ENCODE results near the gene TMEM158. TPM values are rescaled to one million over a fixed set of nuclear protein-coding genes. Genes with fewer than 3 reads are reported as not detected.

TMEM158 gene
- total RNA-seq, 1 experiment from 2014 or later = 25.8 TPM

DNA sequence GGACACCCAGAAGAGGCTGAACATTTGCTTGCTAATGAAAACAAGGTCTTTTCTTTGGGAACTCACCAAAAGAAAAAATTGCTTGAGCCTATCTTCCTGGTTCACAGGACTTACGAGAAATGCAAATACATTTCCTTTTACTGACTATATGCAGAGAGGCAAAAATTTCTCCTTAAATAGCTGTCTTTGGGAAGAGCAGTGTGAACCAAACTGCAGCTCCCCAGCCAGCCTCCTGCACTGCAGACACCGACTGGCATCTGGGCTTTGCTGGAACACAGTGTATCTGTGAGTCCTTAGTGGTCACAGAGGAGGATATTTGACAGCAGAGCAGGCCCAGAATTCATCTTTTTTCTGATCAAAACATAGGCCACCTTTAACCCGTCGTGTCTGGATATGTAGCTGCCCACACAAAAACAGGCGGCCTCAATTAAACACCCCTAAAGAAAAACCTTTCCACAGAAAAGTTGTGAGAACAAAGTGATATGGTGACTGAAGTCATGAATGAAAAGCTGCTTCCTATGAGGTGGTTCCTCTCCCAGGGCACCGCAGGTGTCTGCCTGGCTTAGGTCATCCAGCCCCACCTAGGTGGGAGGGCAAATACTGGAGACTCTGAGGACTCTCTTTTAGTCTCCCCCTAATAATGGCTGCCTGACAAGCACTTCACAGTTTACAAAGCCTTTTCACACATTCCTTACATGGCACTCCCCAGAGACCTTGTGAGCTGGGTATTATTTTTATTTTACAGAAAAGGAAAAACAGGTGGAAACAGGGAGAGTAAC lies 46.1 kb upstream of the TMEM158 start:
- no peaks in the 10 kb centered on the region for H3K4me1 ChIP-seq (ENCODE audit: control insufficient read depth in 1 of 2, insufficient read depth in 2 of 2, low read length in 2 of 2)
- H4K20me1 ChIP-seq (ENCODE audit: insufficient read depth) = no peaks in the 10 kb centered on the region
- H3K79me2 ChIP-seq (ENCODE audit: insufficient read depth, low read length) = no peaks in the 10 kb centered on the region
- DNase-seq (ENCODE audit: low read depth, low spot score) (no peak), ATAC-seq (no peak)
- ChIA-PET RAD21 (ENCODE audit: low non-redundant PET in 1 of 2, low total read pairs in 2 of 2, uncharacterized antibody in 2 of 2, unreplicated experiment in 2 of 2) (no interaction called here), POLR2A (no interaction called here), CTCF (no interaction called here)
- H3K9ac ChIP-seq (ENCODE audit: low read length) = no peak overlapping the region
- H2AFZ ChIP-seq (ENCODE audit: low read depth, low read length, poor library complexity, severe bottlenecking) = no peak overlapping the region
- H3K36me3 ChIP-seq (ENCODE audit: control insufficient read depth in 1 of 2, insufficient read depth in 2 of 2, low read length in 2 of 2) = no peaks in the 10 kb centered on the region
- no peak overlapping the region for H3K4me3 ChIP-seq (replicated peaks in 1 of 2; ENCODE audit: low read depth in 1 of 2, low read length in 2 of 2)
- no peaks in the 10 kb centered on the region for H3K9me2 ChIP-seq (ENCODE audit: insufficient read depth)
- no peak overlapping the region for H3K27ac ChIP-seq (ENCODE audit: low read depth, low read length)
- intact Hi-C loops (cut with micrococcal nuclease) = no loop called here
- H3K4me2 ChIP-seq (ENCODE audit: low read length) = no peak overlapping the region
- no TSS peak for BruUV-seq (replicated peaks)
- H3K27me3 ChIP-seq (ENCODE audit: insufficient read depth, low read length) = no peaks in the 10 kb centered on the region
- H3K9me3 ChIP-seq (ENCODE audit: control insufficient read depth in 1 of 2, insufficient read depth in 1 of 2, low read depth in 1 of 2, low read length in 2 of 2) = no peaks in the 10 kb centered on the region
- TF ChIP-seq SP1 (IDR thresholded peaks at IDR 0.05; ENCODE audit: low read depth) (no peak), SRF (IDR thresholded peaks at IDR 0.05; ENCODE audit: low read depth) (no peak), TCF7L2 (IDR thresholded peaks at IDR 0.05; ENCODE audit: borderline replicate concordance, extremely low read depth, insufficient read depth, insufficient read length) (no peak), POLR2A (IDR thresholded peaks at IDR 0.05; ENCODE audit: borderline replicate concordance, extremely low read depth, insufficient read depth, insufficient read length) (no peak), ZBTB33 (IDR thresholded peaks at IDR 0.05; ENCODE audit: extremely low read depth, insufficient replicate concordance, low read length) (no peak), ELF1 (IDR thresholded peaks at IDR 0.05; ENCODE audit: borderline replicate concordance, low read depth) (no peak), RAD21 (IDR thresholded peaks at IDR 0.05; ENCODE audit: low read depth) (no peak), JUND (IDR thresholded peaks at IDR 0.05) (no peak), ZNF274 (IDR thresholded peaks at IDR 0.05; ENCODE audit: low read depth, low read length) (no peak), CBX3 (IDR thresholded peaks at IDR 0.05; ENCODE audit: low read depth) (no peak), FOSL1 (IDR thresholded peaks at IDR 0.05; ENCODE audit: low read depth) (no peak), EZH2phosphoT487 (IDR thresholded peaks at IDR 0.05; ENCODE audit: borderline replicate concordance) (no peak), POLR2AphosphoS5 (IDR thresholded peaks at IDR 0.05; ENCODE audit: low read depth, low read length) (no peak)
- TF ChIP-seq, protein P1, sequence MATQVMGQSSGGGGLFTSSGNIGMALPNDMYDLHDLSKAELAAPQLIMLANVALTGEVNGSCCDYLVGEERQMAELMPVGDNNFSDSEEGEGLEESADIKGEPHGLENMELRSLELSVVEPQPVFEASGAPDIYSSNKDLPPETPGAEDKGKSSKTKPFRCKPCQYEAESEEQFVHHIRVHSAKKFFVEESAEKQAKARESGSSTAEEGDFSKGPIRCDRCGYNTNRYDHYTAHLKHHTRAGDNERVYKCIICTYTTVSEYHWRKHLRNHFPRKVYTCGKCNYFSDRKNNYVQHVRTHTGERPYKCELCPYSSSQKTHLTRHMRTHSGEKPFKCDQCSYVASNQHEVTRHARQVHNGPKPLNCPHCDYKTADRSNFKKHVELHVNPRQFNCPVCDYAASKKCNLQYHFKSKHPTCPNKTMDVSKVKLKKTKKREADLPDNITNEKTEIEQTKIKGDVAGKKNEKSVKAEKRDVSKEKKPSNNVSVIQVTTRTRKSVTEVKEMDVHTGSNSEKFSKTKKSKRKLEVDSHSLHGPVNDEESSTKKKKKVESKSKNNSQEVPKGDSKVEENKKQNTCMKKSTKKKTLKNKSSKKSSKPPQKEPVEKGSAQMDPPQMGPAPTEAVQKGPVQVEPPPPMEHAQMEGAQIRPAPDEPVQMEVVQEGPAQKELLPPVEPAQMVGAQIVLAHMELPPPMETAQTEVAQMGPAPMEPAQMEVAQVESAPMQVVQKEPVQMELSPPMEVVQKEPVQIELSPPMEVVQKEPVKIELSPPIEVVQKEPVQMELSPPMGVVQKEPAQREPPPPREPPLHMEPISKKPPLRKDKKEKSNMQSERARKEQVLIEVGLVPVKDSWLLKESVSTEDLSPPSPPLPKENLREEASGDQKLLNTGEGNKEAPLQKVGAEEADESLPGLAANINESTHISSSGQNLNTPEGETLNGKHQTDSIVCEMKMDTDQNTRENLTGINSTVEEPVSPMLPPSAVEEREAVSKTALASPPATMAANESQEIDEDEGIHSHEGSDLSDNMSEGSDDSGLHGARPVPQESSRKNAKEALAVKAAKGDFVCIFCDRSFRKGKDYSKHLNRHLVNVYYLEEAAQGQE (IDR thresholded peaks at IDR 0.05; ENCODE audit: low read depth) = no peak

All from HCT116 (cell line).